Stimulated activated CD8-positive, alpha-beta memory T cell treated with anti-CD3 and anti-CD28 coated beads, Interleukin-4, amount 100 ng/mL, for 24 hours (primary cell): ENCODE data around the gene MYORG.

ENCODE experiments used
- DNase-seq: peaks from one replicate; pipeline ENCODE4 v3.0.0-alpha.2; 2020; ENCODE audit warnings: low read depth

Gene MYORG

GRCh38 chr9:34332076-34332964, 44.4 kb downstream of the MYORG start:
- DNase-seq = no peak

GRCh38 chr9:34331196-34331595, 45.5 kb downstream of the MYORG start:
- no peak for DNase-seq

- peak; percentile 93 for DNase-seq
Measured at GRCh38 chr9:34328987-34329832, 47.5 kb downstream of the MYORG start, which contains the start of the genes KIF24 and NUDT2. Gene KIF24 (minus strand): TSS chr9:34329268. CDS start chr9:34311346, 17,922 bp downstream. Gene NUDT2 (plus strand): TSS chr9:34329569. CDS start chr9:34339040, 9,471 bp downstream.

- DNase-seq = no peak
Measured at GRCh38 chr9:34328500-34328986, 48.2 kb downstream of the MYORG start.

- no peak for DNase-seq
Measured at GRCh38 chr9:34326690-34327089, 50.0 kb downstream of the MYORG start.

GRCh38 chr9:34322899-34323591, 53.7 kb downstream of the MYORG start:
- no peak for DNase-seq

GRCh38 chr9:34321451-34321850, 55.2 kb downstream of the MYORG start:
- no peak for DNase-seq

- DNase-seq = no peak
Measured at GRCh38 chr9:34318163-34318790, 58.4 kb downstream of the MYORG start.

GRCh38 chr9:34317436-34317835, 59.3 kb downstream of the MYORG start:
- DNase-seq = no peak
